Pons (tissue), 1 donor: ENCODE measurements around the gene PCBD2.

Experiments
- DNase-seq: peaks from one replicate; pipeline ENCODE4 v3.0.0-alpha.2; 2016; ENCODE audit warnings: low spot score

The PCBD2 gene

DNA sequence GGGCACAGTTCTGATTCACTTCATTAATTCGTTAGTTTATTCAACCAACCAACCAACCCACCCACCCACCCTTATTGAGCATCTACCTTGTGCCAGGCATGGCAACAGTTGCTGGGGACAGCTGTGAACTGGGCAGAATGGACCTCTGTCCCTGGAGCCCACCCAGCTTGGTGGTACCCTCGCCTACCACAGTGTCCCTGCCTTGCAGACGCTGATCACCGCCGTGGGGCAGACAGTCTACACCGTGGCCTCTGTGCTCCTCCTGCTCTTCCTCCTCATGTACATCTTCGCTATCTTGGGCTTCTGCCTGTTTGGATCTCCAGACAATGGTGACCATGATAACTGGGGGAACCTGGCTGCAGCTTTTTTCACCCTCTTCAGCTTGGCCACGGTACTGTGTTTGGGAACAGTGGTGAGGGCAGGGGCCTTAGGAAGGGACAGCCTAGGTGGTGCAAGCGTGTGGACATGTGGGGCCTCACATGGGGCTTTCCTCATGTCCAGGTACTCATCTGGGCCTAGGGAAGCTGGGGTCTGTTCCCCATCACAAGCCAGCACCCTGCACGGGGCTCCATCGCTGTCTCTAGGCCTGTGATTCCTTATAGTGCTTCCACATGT, 102.9 kb downstream of the PCBD2 start:
- DNase-seq: no peak

DNA sequence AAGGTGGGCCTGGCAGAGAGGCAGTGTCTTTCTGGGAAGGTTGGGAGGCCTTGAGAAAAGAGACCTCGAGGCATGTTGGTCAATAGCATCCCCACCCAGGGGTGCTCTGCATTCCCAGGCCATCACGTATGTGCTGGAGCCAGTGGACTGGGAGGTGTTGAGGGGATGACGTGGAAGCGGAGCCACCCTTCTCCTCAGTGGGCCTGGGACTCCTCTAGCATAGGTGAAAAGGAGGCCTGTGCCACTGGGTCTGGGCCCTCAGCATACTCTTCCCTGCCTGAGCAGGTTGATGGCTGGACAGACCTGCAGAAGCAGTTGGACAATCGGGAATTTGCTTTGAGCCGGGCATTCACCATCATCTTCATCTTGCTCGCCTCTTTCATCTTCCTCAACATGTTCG, 103.6 kb downstream of the PCBD2 start:
- no peak for DNase-seq

DNA sequence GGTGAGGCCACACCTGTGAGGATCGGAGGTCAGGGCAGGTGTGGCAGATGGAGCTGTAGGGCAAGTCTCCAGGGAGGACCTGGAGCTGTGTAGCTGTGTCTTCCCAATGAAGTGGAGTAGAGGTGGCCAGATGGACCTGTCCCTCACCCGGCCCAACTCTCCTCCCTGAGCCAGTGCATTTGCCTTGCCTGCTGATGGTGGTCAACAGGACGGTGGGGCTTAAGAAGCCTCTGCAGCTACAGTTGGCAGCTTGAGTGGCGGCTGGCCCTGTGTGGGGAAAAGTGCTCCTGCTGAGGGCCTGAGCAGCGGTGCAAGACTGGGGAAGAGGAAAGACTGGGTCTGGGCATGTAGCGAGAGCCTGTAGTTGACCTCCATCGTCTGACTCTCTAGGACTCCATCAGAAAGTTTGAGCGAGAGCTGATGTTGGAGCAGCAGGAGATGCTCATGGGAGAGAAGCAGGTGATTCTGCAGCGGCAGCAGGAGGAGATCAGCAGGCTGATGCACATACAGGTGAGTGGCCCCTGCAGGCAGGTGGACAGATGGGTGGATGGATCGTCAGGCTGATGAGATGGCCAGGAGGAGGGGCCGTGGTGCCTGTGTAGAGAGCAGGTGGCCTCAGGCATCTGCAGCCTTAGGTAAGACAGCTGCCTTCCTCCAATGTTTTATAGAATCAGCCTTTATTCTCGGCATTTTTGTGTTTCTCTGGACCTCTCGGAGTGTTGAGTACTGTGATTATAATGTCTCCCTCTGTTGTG, 104.2 kb downstream of the PCBD2 start:
- DNase-seq: no peak

DNA sequence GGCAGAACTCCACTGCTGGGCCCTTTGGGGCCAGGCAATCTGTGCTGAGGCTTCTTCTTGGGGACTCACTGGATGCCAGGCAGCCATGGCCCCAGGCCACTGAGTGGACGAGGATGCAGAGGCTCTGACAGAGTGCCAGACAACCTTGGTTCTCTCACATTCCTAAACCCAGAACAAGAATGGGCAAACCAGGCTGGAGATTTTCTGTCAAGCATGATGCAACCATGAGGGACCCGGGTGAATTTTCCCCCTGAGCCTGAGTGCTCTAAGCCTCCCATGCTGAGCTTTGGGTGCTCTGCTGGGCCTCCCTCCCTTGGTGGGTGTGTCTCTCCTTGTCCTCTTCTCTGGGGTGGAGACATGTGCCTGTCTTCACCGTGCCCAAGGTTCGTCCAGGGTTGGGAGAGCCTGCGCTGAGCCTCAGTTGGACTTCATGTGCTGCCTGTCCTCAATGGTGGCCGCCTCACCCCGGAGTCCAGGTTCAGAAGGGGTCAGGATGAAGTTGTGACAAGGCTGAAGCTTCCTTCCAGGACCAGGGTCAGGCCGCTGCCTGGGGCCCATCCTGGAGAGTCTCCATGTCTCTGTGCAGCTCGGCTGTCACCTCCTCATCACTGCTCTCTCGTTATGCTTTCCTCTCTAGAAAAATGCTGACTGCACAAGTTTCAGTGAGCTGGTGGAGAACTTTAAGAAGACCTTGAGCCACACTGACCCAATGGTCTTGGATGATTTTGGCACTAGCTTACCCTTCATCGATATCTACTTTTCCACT, 105.0 kb downstream of the PCBD2 start:
- DNase-seq: no peak

DNA sequence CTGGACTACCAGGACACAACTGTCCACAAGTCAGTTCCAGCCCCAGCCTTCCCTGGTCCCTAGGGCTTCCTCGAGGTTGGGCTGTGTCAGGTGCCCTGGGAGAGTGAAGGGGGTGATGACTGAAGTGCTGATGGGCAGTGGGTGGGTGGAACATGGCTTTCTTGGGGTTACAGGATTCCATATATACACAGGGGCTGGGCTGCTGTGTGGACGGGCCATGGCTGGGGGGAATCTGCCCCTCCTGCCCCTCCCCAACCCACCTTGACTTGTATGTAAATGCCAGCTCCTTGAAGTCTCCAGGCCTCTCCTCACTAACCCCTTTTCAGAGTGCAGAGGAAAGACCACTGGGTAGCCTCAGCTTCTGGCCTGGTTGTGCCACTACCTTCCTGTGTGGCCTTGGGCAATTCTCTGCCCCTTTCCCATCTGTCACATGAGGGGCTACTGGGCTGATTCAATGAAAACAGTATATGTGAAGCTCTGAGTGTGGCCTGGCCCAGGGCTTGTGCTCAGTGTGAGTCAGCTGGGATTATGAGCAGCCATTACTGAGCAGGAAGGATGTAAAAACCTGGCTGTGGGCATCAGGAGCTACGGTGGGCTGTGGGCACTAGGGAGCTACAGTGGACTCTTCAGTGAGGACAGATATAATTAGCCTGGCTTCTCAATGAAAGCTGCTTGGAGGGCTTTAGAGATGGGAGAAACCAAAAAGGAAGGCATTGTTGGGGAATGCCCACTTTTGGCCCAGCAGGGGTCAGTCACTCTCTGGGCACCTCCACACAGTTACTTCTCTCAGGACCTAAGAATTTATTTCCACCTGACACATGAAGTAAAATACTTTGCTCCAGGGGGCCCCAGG, 105.8 kb downstream of the PCBD2 start:
- no peak for DNase-seq

DNA sequence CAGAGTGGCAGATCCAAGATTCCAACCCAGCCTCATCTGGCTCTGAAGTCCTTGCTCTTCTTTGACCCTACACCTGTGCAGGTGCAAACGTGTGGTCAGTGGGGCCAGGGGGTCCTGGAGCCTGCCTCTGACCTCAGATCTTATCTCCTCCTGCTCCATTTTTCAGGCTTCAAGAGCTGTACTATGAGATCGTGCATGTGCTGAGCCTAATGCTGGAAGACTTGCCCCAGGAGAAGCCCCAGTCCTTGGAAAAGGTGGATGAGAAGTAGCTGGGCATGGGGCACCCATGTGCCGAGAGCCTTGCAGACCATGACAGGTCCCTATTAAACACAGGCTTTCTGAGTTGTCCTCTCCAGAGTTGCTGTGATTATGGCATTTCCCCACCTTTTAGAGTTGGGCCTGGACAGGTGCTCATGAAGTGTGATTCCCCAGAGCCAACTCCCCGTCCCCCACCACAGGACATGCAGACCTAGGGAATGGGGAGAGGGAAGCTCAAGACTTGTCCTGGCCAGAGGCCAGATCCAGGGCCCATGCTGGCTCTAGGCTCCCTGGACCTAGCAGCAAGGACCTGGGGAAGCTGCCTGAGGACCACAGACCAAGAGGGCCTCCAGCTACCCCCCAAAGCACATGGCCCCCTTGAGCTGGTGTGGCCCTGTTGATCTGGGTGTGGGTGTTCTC, 106.6 kb downstream of the PCBD2 start:
- DNase-seq: no peak

DNA sequence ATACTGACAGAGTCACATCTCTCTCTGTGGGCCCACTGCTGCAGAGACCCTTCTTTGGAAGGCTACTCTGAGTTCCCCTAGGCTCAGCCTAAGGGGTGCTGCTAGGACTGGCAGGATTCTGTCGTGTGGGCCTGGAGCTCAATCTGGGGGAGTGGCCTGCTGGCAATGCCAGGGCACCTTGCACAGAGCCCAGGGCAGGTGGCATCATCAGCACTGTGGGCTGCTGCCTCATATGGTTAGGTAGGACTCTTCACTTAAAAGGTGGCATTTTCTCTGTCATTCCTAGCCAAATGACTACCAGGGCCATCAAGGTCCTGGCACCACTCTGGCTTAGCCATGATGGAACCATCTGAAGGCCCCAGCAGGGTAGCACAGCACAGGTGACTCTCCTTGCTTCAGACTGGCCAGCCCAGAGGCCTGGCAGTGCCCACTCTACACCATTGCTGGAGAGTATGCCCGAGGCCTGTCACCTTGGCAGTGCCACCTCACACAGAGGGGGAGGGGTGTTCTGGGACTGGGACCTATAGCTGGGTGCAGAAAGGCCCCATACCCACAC, 107.2 kb downstream of the PCBD2 start:
- DNase-seq: no peak
